HG03103 (cell line): ENCODE data around the gene HNRNPC.
"Not testable (repeated sequence)": the region's sequence is repeated elsewhere in the genome, so short reads cannot be mapped to it uniquely, and the experiment has no call there.

Experiments used
- ATAC-seq: cut with Tn5 transposase; IDR thresholded peaks from one replicate; pipeline ENCODE4 v1.9.1; 2021; ENCODE audit warnings: low read depth; ENCODE audit not compliant: unreplicated experiment

HNRNPC gene

DNA sequence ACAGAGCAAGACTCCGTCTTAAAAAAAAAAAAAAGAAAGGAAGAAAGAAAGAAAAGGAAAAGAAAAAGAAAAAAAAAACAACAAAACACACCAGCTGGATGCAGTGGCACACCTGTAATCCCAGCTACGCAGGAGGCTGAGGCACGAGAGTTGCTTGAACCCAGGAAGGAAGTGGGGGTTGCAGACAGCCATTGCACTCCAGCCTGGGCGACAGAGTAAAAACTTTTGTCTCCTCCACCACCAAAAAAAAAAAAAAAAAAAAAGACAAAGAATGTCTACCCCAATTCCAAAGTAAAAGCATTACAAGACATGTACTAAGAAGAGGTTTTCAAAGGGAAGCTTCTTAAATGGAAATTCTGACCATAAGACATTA, 53.4 kb downstream of the HNRNPC start:
- ATAC-seq = no peak

DNA sequence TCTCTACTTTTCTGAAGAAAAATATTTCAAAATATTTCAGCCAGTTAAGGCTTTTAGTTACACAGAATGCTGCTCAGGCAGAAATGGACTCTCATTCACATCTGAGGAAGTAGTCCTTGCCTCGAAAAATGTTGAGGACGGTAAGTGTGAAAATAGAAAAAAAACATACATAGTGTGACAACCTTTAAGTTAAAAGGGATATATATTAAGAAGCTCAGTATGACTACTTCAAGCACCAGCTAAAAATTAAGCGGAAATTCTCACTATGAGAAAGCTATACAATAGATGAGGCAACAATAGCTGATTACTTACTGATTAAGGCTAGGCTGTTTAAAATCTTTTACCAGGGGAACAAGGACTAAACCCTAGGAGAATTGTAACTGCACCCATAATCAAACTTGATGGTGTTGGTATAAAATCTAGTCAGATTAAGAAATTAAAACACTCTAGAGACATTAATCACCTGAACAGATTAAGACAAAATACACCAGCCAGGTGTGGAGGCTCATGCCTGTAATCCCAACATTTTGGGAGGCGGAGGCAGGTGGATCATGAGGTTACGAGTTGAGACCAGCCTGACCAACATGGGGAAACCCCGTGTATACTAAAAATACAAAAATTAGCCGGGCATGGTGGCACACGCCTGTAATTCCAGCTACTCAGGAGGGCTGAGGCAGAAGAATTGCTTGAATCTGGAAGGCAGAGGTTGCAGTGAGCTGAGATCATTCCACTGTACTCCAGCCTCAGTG, 53.9 kb downstream of the HNRNPC start:
- ATAC-seq = no peak

- ATAC-seq = no peak
These were observed 55.6 kb downstream of the HNRNPC start for GRCh38 chr14:21213652-21214051.

DNA sequence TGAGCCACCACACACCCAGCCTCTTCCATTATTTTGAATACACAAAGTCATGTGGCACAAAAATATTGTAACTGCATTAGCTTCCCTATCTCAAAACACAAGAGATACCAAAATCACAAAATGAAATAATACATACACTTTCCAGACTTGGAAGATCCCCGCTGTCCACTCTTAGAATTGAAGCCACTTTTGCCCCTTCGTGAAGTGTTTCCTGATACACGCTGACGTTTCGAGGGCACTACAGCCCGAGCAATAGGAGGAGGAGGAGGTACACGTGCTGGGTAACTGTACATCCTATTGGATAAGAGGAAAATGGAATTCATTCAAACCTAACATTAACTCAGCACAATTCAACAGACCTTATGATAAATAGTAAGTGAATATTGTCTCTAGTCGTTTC, 56.4 kb downstream of the HNRNPC start:
- not testable (repeated sequence) for ATAC-seq

DNA sequence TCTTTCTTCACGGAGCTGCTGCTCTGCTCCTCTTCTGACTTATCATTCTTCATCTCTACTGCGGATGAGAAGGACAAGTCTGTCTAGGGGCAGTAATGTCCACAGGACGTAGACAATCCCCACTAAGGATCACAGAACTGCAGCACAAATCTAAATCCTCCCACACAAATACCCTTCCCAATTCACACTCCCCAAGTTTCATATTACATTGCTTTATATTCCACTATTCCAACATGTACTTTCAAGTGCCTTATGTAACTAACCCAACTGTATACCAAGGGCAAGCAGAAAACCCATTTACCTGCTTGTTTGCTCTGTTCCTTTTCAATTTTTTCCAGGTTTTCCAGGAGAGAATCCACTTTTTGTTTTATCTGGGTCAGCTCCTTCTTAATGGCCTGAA, 57.7 kb downstream of the HNRNPC start:
- no peak for ATAC-seq

GRCh38 chr14:21210023-21210422, 59.2 kb downstream of the HNRNPC start:
- ATAC-seq = no peak

- no peak for ATAC-seq
These were observed 60.1 kb downstream of the HNRNPC start for GRCh38 chr14:21209185-21209584.

DNA sequence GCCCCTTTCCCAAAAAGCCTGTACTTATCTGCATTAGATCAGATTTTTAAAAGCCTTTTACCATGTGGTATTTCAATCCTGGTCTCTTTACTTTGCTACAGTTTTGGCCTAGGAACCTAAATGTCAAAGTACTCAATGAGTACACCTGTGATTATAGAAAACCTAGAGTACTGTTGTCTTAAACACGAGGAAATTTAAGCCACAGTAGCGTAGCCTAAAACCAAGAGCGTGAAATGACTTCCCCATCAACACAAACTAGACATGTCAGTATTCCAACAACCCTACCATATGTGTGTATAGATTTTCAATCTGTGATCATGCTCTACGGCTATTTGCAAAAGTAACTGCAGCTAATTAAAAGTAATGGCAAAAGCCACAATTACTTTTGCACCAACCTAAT, 60.7 kb downstream of the HNRNPC start:
- no peak for ATAC-seq

DNA sequence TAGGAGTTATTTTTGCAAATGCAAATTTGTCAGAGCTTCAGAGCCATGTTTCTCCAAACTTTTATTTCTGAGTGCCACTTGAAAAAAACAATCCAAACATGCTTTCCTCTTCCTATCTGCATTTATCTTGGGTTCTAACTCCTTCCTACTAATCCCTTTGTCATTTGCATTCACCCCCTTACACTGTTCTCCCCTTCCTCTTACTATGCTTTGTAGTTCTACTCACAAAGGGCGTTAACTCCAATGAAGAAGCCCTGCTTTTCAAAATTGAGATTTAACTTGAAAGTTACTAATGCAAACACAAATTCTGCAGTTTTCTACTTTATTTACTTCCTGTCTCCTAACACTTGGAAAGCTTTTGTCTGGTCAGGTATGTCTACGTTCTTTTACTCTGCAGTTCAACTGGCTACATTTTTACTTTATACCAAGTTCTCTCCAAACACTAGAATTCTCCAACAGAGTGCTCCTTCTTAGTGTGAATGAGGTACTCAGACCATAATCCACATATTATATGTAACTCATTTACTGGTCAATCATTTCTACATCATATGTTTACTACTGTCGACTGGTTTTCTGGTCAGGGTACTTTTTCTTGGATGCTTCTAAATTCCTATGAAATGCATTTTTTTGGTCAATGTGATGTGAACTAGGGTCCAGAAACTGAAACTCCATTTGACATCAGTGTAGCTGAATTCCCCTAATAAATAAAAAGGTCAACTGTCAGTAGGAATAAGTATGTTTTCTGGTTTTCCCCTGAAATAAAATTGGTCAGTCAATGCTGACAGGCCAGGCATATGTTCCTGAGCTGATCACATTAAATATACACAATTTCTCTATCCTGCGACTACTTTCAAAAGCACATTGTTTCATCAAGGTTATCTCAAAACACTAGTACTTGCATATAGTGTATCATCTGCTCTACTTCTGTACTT, 62.2 kb downstream of the HNRNPC start:
- no peak for ATAC-seq

- no peak for ATAC-seq
These were observed 63.3 kb downstream of the HNRNPC start for GRCh38 chr14:21205678-21206581.

DNA sequence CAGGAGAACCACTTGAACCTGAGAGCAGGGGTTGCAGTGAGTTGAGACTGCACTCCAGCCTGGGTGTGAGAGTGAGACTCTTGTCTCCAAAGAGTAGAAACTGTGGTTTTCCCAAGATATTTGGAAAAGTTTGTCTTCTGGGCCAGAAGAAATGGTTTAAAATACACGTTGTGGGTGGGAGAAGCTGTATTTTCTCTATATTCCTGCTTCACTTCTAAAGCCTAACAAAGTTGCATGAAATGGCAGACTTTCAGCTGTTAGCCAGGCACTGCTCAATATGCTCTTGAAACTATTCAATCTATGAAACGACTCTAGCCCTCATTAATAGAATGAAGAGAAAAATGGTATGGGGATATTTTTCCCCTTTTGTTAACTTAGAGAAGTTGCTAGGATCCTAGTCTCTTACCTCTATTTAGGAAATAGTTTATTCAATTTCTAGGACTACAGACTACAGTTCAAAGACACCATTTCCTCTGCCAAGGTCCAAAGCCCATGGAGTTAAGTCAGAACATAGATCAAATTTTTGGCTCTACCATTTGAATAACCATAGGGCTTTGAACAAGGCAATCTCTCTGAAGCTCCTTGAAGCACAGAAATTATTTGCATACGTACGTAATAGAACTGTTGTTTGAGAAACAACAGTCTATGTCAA, 64.1 kb downstream of the HNRNPC start:
- no peak for ATAC-seq

DNA sequence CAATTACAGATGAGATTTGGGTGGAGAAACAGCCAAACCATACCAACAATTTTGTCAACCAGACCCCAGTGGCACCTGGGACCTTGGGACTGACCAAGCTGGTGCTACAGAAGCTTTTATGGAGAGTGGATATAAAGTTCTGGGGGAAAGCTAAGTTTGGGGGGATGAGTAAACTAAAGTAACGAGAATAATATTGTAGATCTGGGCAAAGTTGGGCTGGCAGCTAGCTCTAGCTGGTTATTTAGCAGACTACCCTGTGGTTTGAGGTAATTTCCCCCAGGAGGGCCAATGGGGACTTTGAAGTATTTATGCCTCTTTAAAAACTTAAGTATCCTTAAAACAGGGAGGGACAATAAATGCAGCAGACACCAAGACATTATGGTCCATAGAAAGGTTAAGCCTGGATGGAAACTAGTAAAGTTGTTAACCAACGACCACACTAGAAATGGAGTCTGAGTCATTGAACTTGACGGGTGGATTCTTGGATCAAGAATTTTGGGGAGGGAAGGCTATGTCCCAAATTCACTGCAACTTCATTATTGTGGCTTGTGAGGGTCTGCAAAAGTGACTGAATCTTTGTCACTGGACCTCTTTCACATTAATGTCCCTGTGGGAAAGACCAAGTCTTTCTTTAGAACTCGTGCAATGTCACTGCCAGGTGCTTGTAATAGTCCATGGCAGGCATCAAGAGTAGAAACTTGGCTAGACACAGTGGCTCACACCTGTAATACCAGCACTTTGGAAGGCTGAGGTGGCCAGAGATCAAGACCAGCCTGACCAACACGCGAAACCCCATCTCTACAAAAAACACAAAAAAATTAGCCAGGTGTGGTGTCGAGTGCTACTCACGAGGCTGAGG, 64.8 kb downstream of the HNRNPC start:
- no peak for ATAC-seq

- no peak for ATAC-seq
These were observed 65.6 kb downstream of the HNRNPC start for GRCh38 chr14:21203470-21204166.

GRCh38 chr14:21202463-21203358, 66.5 kb downstream of the HNRNPC start:
- ATAC-seq = no peak

GRCh38 chr14:21201732-21202462, 67.3 kb downstream of the HNRNPC start:
- ATAC-seq = no peak

DNA sequence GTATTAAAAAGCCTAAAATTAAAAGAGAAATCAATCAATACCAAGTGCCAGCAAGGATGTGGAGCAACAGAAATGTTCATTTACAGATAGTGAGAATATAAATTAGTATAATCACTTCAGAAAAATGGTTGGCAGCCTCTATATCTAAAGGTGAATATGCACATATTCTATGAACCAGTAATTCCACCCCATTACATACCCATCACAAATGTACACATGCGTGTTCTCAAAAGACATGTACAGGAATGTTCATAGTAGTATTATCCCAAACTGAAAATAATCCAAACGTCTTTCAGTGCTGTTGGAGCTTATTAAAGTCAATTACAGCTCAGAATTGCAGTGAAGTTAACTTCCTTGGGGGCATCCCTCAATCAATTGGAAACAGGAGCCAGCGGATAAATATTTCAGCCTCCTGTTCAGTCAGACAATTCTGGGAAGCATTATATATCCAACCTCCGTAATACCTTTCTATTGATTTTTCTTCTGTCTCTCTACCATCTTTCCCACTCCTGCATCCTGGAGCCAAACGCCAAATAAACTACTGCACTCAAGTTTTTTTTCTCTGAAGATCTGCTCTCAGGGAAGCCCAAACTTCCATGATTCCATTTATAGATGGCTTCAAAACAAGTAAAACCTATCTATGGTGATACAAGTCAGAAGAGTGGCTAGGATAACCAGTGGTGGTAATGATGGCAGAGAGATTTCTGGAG, 68.3 kb downstream of the HNRNPC start:
- no peak for ATAC-seq
